ENCODE results near the gene NKX2-1.

Gene NKX2-1

GRCh38 chr14:36518586-36519430, 1.2 kb downstream of the NKX2-1 start:
- peak in 2 of 10 donors; percentile 78 to 80 for DNase-seq
- intact Hi-C loops (cut with DNase I): no loop called here

- DNase-seq: peak in 2 of 10 donors; percentile 51 to 65
- intact Hi-C loops (cut with DNase I): no loop called here
These were observed 1.9 kb downstream of the NKX2-1 start for GRCh38 chr14:36518031-36518585.

GRCh38 chr14:36517242-36518030, 2.6 kb downstream of the NKX2-1 start:
- intact Hi-C loops (cut with DNase I): no loop called here
- peak in 2 of 10 donors; percentile 74 to 83 for DNase-seq

- intact Hi-C loops (cut with DNase I): no loop called here
- no peak for DNase-seq
These were observed 3.3 kb downstream of the NKX2-1 start for GRCh38 chr14:36516719-36517241.

GRCh38 chr14:36515896-36516718, 3.9 kb downstream of the NKX2-1 start:
- DNase-seq: no peak
- intact Hi-C loops (cut with DNase I): no loop called here

GRCh38 chr14:36515105-36515593, 4.9 kb downstream of the NKX2-1 start:
- intact Hi-C loops (cut with DNase I): no loop called here
- DNase-seq: no peak

- DNase-seq: peak in 2 of 10 donors; percentile 66 to 78
- intact Hi-C loops (cut with DNase I): loop anchor here (5.0 kb wide), 1 partner anchor 1083 kb away; the partner anchor contains the start of genes FOXA1 and TTC6
These were observed 5.5 kb downstream of the NKX2-1 start for GRCh38 chr14:36514278-36515104.

- DNase-seq: peak in 1 of 10 donors; percentile 62
- intact Hi-C loops (cut with DNase I): loop anchor here (5.0 kb wide), 1 partner anchor 1084 kb away; the partner anchor contains the start of genes FOXA1 and TTC6
These were observed 6.4 kb downstream of the NKX2-1 start for GRCh38 chr14:36513451-36514277.

- DNase-seq: no peak
- intact Hi-C loops (cut with DNase I): loop anchor here (5.0 kb wide), 1 partner anchor 1084 kb away; the partner anchor contains the start of genes FOXA1 and TTC6
These were observed 7.0 kb downstream of the NKX2-1 start for GRCh38 chr14:36513012-36513420.

- intact Hi-C loops (cut with DNase I): loop anchor here (5.0 kb wide), 1 partner anchor 1085 kb away; the partner anchor contains the start of genes FOXA1 and TTC6
- no peak for DNase-seq
These were observed 7.4 kb downstream of the NKX2-1 start for GRCh38 chr14:36512585-36513003.

GRCh38 chr14:36511981-36512584, 7.9 kb downstream of the NKX2-1 start:
- intact Hi-C loops (cut with DNase I): loop anchor here (5.0 kb wide), 1 partner anchor 1085 kb away; the partner anchor contains the start of genes FOXA1 and TTC6
- no peak for DNase-seq

- intact Hi-C loops (cut with DNase I): loop anchor here (5.0 kb wide), 1 partner anchor 1086 kb away; the partner anchor contains the start of genes FOXA1 and TTC6
These were observed 9.2 kb downstream of the NKX2-1 start for GRCh38 chr14:36510874-36511273.

GRCh38 chr14:36510078-36510799, 9.8 kb downstream of the NKX2-1 start:
- intact Hi-C loops (cut with DNase I): loop anchor here (5.0 kb wide), 1 partner anchor 1087 kb away; the partner anchor contains the start of genes FOXA1 and TTC6
- DNase-seq: no peak

More at GRCh38 chr14:36510874-36511273, 9.2 kb downstream of the NKX2-1 start:
- no peak for DNase-seq

- no peak for DNase-seq
These were observed 10.7 kb downstream of the NKX2-1 start for GRCh38 chr14:36509069-36509917.

GRCh38 chr14:36508418-36509068, 11.5 kb downstream of the NKX2-1 start:
- DNase-seq: peak in 2 of 10 donors; percentile 52 to 64
- intact Hi-C loops (cut with DNase I): no loop called here

More at GRCh38 chr14:36509069-36509917, 10.7 kb downstream of the NKX2-1 start:
- intact Hi-C loops (cut with DNase I): no loop called here

All from posterior cingulate gyrus (tissue), 11 donors.